ENCODE data around the gene CDK19.

Gene CDK19

DNA sequence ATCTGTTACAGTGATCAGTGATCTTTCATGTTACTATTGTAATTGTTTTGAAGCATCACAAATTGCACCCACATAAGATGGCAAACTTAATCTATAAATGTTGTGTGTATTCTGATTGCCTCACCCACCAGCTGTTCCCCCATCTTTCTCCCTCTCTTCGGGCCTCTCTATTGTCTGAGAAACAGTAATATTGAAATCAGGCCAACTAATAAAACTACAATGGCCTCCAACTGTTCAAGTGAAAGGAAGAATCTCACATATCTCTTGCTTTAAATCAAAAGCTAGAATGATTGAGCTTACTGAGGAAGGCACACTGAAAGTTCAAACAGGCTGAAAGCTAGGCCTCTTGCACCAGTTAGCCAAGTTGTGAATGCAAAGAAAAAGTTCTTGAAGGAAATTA, 141.2 kb downstream of the CDK19 start:
- no peak overlapping the region for H3K4me3 ChIP-seq (ENCODE audit: low read depth, low read length)
- no peak for DNase-seq (ENCODE audit: low read depth)

DNA sequence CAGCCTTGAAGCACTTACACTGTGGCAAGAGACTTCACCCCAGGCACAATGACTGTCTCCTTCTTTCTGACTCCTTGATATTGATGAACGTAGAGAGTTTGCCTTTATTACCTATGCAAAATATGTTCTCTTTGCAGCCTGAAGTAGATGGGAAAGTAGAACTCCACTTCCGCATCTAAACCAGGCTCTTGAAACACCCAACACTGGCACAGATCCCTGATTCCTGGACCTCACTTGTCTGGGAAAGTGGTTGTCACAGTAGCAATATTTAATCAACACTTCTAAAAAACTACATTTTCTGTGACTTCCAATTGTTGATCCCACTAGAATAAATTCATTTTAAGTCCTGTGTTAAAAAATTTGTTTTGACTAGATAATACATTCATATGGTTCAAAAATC, 143.1 kb downstream of the CDK19 start:
- DNase-seq (ENCODE audit: low read depth), result no peak
- no peak overlapping the region for H3K4me3 ChIP-seq (ENCODE audit: low read depth, low read length)

DNA sequence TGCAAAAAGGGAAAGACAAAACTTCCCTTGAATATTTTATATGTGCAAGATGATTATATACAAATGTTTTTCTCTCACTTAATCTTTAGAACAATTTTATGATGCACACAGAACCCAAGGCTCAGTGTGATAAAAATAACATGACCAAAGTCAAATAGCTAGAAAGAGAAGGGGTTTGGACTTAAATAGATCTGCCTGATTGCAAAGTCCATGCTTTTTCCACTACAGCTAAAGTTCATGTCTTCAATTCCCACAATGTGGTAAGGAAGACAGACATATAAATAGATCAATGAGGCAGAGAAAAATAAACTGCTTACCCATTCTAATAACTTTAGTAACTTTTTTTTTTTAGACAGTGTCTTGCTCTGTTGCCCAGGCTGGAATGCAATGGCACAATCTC, 143.8 kb downstream of the CDK19 start:
- no peak for DNase-seq (ENCODE audit: low read depth)
- H3K4me3 ChIP-seq (ENCODE audit: low read depth, low read length), result no peak overlapping the region

DNA sequence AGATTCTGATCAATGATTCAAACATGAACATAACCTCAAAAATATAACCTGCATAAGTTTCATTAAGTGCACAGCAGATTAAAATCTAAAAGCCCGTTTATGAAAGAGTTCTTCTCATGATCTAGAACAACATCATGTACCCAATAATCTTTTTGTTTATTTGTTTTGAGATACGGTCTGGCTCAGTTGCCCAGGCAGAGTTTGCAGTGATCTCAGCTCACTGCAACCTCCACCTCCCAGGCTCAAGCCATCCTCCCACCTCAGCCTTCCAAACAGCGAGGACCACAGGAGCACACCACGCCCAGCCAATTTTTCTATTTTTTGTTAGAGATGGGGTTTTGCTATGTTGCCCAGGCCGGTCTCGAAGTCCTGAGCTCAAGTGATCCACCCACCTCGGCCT, 149.7 kb downstream of the CDK19 start:
- no peak overlapping the region for H3K4me3 ChIP-seq (ENCODE audit: low read depth, low read length)
- no peak for DNase-seq (ENCODE audit: low read depth)

DNA sequence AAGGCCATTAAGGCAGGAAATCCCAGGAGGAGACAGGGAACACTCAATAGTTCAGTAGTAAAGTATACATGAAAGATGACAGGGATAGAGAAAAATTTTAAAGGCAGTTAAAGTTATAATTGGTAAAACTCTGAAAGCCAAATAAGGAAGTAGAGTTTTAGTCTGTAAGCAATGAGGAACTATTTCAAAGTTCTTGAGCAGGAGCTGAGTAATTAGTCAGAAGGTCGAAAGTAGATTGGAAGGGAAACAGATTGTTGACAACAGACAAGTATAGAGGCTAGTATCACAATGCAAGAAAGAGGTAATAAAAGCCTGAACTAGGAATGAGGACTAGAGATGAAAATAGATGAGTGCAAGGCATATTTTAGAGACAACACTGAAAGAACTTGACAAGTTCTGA, 150.3 kb downstream of the CDK19 start:
- DNase-seq (ENCODE audit: low read depth), result no peak
- no peak overlapping the region for H3K4me3 ChIP-seq (ENCODE audit: low read depth, low read length)

DNA sequence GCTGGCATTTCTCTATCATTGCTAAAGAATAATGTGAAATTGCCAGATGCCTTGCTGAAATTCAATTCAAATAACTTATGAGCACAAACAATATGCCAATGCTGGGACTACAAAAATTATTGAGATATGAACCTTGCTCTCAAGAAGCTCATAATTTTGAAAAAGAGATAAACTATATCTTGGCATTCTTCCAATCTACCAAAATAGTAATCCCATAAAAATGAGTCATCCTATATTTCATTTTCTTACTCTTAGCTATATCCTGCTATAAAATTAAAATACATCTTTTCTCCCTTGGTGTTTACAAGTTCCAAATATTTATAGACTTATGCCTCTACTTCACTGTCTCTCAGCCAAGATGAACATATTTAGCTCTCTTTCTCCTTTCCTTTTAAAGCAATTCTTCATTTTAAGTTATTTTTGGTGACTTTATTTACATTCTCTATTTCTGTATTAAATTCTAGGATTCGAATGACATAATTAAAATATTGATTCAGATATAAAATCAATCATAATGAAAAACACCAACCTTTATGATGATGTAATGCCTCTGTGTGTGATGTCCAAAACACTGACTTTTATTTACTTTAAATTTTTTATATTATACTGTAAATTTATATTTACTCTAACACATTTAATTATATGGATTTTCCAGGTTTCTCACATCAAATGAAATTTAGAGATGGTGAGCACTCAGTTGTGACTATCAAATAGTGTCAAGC, 152.6 kb downstream of the CDK19 start:
- no peak overlapping the region for H3K4me3 ChIP-seq (ENCODE audit: low read depth, low read length)
- no peak for DNase-seq (ENCODE audit: low read depth)

DNA sequence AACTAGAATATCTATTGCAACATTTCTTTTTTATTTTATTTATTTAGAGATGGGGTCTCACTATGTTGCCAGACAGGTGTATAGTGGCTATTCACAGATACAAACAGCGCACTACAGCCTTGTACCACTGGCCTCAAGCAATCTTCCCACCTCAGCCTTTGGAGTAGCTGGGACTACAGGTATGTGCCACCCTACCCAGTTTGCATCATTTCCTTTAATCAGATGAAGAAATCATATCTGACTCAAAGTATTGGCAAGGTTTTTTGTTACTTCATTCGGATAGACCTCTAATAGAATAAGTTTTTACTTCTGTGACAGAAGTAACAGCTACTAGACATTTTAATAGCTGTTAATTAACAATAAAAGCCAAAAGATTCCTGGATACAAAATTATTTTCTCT, 153.9 kb downstream of the CDK19 start:
- no peak for DNase-seq (ENCODE audit: low read depth)
- H3K4me3 ChIP-seq (ENCODE audit: low read depth, low read length), result no peak overlapping the region

DNA sequence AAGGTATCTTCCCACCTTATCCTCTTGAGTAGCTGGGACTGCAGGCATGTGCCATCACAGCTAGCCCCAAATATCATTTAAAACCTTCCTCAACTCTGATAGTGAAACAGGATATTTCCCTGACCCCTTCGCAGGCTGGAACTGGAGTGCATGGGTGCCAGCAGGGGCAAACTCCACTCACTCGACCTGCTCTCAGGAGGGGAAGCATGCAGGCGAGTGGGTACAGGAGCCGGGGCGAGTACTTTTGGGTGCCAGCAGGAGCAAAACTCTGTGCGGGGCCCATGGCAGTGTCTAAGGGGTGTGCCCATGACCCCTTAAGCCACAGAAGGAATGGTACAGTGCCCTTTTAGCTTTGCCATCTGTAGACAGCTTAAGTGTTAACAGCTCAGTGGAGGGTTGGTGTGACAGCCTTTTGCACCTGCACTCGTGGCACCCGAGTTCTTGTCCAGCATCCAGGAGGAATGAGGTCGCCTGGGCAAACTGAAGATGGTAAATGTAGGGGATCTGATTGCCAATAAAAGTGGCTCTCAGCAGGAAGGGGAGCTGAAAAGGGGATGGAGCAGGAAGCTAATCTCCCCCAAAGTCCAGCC, 155.1 kb downstream of the CDK19 start:
- no peak overlapping the region for H3K4me3 ChIP-seq (ENCODE audit: low read depth, low read length)
- no peak for DNase-seq (ENCODE audit: low read depth)

DNA sequence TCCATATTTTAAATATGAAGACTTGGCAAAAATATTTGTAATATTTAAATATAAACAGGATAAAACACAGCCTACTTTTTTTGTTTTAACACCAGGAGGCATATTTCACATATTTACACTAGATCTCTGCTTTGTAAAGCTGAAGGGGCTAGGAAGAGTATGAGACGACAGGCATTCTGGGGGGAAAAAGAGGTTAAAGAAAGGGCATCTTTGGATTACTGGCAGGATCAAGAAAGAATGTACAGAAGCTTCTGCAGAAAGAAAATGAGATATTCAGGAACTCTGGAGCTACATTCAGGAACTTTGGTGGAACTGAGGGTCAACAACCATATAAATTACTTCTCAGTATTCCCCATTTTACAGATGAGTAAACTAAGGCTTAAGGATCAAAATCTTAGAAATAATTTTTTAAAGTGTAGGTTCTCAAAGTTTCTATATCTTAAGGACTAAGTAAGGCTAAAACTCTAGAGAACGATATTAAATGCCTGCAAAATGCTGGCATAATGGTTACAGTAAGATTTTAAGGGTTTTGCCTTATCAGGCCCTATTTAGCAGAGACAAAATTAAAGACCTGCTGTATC, 156.5 kb downstream of the CDK19 start:
- DNase-seq (ENCODE audit: low read depth), result no peak
- H3K4me3 ChIP-seq (ENCODE audit: low read depth, low read length), result no peak overlapping the region

DNA sequence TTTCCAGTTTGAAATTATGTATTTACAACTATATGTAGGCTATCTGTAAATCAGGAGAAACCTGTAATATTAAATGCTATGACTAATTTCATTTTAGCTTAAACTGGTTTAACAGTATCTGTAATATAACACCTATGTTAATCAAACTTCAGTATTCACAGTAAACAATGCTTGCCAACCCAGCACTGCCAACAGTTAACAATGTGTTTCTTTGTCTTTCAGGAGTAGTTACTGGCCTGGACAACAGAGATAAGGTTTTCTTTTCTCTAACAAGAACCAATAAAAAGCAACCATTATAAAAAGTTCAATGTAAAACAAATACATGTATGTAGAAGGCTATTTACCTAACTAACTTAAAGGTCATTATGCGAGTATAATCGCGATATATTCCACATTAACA, 158.8 kb downstream of the CDK19 start:
- no peak for DNase-seq (ENCODE audit: low read depth)
- no peak overlapping the region for H3K4me3 ChIP-seq (ENCODE audit: low read depth, low read length)

DNA sequence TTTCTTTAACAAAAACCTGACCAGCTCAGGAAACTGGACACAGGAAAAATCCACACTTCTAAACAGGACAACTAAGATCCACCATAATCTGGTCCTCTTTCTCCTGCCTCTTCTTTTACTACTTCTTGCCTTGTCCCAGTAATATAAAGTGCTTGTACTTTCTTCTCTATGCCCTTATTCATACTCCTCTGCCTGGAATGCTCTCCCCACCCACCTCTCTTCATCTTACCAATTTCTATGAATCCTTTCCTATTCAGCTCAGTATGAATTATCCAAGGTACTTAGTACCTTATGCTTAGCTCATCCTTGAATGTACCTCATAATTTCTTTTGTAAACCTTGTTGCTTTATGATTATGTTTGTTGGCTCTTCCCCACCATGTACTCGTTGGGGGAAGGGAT, 159.4 kb downstream of the CDK19 start:
- DNase-seq (ENCODE audit: low read depth), result no peak
- H3K4me3 ChIP-seq (ENCODE audit: low read depth, low read length), result no peak overlapping the region

DNA sequence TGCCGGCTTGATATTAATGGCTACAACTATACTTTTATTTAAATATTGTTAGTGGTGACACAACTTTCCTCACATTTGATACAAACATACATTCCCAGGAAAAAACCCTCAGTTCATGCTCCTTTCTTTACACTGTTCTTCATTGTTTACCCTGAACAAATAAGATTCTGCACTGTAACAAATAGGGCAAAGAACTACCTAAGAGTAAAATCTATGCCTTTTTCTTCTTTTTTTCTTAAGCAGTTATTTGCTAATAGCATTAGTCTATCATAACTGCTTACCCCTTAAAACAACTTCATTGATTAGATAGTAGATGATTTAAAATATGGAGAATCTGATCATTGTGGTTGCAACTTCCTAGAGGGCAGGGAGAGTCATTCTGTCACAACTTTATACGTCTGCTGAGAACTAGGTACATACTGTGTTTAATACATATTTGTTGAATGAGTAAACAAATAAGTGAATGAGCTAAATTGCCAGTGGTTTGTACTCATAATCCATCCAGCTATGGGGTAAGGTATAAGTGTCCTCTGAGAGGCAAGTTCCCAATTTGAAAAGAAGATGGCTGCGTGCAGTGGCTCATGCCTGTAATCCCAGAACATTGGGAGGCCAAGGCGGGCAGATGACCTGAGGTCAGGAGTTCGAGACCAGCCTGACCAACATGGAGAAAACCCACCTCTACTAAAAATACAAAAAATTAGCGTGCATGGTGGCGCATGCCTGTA, 161.0 kb downstream of the CDK19 start:
- DNase-seq (ENCODE audit: low read depth), result no peak
- no peak overlapping the region for H3K4me3 ChIP-seq (ENCODE audit: low read depth, low read length)

DNA sequence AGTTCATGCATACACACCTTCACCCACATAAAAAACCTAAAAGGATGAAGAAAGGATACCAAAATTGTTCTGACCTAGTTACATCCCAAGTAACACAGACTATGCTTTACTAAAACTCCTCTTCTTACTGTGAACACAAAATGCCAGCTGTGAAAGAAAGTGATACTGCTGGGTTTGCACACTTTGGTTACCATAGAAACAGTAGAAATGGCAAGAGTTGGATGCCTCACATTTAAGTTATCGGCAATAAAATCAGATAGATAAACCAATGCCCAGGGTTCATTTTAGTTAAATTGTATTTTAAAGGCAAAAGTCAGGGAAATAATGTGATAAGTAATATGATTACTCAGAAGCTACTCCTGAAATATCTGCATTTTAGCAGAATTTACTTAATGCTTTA, 161.9 kb downstream of the CDK19 start:
- H3K4me3 ChIP-seq (ENCODE audit: low read depth, low read length), result no peak overlapping the region
- DNase-seq (ENCODE audit: low read depth), result no peak

DNA sequence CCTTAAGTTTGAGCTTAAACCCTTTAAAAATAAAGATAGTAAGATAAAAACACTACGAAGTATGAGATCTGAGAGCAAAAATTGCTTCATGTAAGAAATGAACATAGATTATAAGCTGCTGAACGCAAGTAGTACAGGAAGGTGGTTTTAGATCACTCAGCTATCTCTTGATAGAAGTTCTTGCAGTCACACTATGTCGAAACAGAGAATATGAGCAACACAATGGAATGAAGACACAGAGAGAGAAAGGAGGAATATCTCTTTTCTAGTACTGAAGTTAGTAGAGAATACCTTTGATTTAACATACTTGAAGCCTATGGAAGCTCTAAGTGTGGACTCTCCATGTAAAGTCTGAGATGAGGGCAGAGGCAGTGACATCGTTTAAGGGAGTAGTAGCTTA, 162.7 kb downstream of the CDK19 start:
- H3K4me3 ChIP-seq (ENCODE audit: low read depth, low read length), result no peak overlapping the region
- no peak for DNase-seq (ENCODE audit: low read depth)

DNA sequence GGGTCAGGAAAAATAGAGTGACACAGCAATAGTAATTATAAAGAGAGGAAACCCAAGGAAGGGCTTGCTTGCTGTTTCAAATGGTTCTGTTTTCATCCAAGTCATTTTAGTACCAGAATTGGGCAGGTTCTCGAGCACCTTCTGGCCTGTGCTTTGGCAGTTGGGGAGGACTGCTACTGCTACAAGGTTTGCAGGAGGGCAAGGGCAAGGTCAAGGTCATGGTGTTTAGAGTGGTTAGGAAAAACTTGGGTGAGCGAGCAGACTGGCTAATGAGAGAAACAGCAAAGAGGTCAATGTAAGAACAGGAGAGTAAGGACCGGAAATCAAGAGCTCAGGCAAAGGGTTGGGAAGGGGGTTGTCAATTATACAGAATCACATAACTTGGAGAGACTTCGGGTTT, 164.5 kb downstream of the CDK19 start:
- H3K4me3 ChIP-seq (ENCODE audit: low read depth, low read length), result no peak overlapping the region
- DNase-seq (ENCODE audit: low read depth), result no peak

DNA sequence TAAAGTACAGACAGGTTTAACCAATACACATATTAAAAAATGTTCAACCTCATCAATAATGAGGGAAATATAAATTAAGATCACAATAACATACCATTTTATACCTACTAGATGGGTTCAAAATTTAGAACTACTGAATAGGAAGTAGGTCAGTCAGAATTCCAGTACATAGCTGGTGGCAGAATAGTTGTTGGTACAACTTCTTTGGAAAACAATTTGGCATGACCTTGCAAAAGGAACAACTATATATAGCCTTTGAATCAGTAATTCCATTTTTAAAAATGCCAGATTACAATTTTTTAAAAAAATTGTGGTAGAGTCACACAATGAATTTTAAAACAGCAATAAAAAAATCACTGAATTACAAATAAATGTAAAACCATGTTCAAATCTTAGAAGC, 165.6 kb downstream of the CDK19 start:
- H3K4me3 ChIP-seq (ENCODE audit: low read depth, low read length), result no peak overlapping the region
- no peak for DNase-seq (ENCODE audit: low read depth)

DNA sequence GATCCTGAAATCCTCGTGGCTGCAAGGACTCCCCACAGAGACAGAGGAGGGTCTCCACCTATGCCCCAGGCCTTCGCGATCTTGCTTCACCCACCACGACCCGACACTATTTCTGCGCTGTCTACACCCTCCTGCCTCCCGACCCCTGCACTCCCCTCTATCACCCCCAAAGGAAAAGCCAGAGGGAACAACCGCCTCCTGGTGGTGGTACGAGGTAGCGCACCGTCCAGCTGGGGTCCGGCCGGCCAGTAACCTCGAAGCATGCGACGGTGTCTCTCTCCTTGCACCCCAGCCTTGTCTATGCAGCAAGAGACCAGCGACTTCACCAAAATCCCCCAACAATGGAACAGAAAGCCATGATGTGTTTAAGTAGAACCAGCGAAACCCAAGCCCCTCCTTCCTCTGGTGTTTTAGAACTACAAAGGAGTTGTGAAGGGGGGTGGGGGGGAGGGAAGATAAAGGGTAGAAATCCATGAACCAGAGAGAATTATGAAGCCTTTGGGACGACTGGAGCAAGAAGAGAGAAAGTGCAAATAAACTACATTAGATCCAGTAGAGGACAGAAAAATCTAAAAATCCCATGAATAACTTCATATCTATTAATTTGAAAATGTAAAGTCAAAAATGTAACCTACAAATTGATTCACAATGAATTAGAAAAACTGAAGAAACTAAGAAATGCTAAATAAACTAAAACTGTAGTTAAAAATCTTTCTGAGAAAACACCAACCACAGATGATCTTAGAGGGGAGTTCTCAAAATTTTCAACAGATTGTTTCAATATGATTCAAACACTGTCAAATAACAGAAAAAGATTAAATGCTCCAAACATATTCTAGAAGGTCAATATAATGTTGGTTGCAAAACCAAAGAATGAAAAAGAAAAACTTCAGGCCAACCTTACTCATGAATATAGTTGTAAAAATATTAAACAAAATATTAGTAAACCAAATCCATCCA, 168.0 kb downstream of the CDK19 start:
- no peak for DNase-seq (ENCODE audit: low read depth)

DNA sequence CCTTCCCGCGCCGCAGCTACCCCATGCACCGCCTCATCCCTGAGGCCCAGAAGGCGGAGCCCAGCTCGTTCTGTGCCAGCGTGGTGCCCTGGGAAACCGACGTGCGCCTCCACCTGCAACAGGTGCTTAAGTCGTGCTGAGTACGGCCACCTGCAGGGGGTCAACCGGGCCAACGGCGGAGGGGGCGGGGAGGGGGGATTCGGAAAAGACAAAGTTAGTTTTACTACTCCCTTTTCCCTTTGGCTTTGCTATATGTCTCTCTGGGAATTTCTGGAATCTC, 168.9 kb downstream of the CDK19 start:
- no peak overlapping the region for H3K4me3 ChIP-seq (ENCODE audit: low read depth, low read length)
- no peak for DNase-seq (ENCODE audit: low read depth)

More for the DNA sequence above, 168.0 kb downstream of the CDK19 start:
- H3K4me3 ChIP-seq (ENCODE audit: low read depth, low read length), result no peak overlapping the region

DNA sequence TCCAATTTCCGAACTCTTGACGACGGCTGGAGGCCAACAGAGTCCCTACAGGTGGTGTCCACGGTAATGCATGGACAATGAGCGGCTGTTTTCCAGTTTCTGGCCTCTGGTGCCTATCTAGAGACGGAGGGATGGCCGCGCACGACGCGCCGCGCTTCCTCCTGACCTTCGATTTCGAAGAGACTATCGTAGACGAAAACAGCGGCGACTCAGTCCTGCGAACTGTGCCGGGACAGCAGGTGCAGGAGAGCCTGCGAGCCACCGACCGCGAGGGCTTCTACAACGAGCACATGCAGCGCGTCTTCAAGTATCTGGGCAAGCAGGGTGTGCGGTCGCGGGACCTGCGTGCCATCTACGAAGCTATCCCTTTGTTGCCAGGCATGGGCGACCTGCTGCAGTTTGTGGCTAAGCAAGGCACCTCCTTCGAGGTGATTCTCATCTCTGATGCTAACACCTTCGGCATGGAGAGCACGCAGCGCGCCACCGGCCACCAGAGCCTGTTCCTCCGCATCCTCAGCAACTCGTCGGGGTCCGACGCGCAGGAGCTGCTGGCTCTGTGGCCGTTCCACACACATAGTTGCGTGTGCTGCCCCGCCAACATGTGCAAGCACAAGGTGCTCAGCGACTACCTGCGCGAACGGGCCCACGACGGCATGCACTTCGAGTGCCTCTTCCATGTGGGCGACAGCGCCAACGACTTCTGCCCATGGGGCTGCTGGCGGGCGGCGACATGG, 169.4 kb downstream of the CDK19 start:
- H3K4me3 ChIP-seq (ENCODE audit: low read depth, low read length), result no peak overlapping the region
- no peak for DNase-seq (ENCODE audit: low read depth)
